ENCODE data around the gene PTPRN2. TPM values are rescaled to one million over a fixed set of nuclear protein-coding genes. Genes with fewer than 3 reads are reported as not detected.

Gene PTPRN2
- total and polyA plus RNA-seq, 4 experiments from 2014 or later = 1.7 to 2.6 (median 1.9) TPM

DNA sequence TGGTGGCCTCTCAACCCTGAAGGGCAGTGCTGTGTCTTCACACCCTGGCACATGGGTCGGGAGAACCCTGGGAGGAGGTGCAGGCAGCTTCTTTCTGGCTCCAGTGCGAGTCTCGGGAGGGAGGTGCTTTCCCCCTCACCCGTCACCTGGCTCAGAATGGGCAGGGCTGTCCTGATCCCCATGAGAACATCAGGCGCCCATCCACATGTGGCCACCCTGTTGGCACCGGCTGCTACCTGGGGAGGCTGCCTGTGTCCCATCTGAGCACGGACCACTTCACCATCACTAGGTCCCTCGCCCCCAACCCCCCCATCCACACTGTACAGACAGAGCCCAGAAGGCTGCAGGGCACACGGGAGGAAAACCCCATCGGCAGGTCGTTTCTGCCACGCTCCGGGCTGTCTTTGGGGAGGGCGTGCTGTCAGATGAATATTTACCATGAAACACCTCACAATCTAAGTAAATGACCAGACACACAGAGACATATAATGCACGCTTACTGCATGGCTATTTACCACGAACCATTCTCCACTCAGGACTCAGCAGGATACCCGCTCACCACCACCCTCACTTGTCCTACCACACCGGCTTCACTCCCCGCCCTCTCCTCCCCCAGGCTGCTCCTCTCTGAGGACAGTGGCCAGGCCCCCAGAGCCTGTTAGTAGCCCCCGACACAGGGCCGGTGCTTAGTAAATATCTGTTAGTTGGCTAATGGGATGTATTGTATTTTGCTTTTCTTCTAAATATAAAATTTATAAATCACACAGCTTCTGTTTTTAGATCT, 968.6 kb downstream of the PTPRN2 start:
- H3K36me3 ChIP-seq (ENCODE audit: insufficient read depth, low read length) = no peaks in the 10 kb centered on the region
- H3K4me1 Mint-ChIP-seq = peaks cover 13 to 28% (median 20%) of the 10 kb centered on the region in 4 donors
- peaks cover 19% of the 10 kb centered on the region for H3K4me1 ChIP-seq (ENCODE audit: insufficient read depth, low read length)
- no peak overlapping the region for H3K27ac ChIP-seq (ENCODE audit: low read depth, low read length)
- H3K27ac Mint-ChIP-seq = no peak overlapping the region
- DNase-seq = no peak
- H3K9me3 Mint-ChIP-seq = peaks cover 0 to 2% (median 0%) of the 10 kb centered on the region in 8 donors
- intact Hi-C loops (cut with micrococcal nuclease) = no loop called here
- no peaks in the 10 kb centered on the region for H3K36me3 Mint-ChIP-seq
- no peak overlapping the region for H3K4me3 ChIP-seq (ENCODE audit: low read length in 2 of 2)
- ChIA-PET POLR2A (ENCODE audit: partially characterized antibody) (no interaction called here), CTCF (ENCODE audit: partially characterized antibody) (no interaction called here)
- no peak overlapping the region for H3K4me3 Mint-ChIP-seq
- no peaks in the 10 kb centered on the region for H3K27me3 Mint-ChIP-seq
- H3K27me3 ChIP-seq (ENCODE audit: insufficient read depth, low read length) = no peaks in the 10 kb centered on the region
- H3K9me3 ChIP-seq (ENCODE audit: control insufficient read depth in 1 of 2, low read length in 2 of 2) = no peaks in the 10 kb centered on the region

DNA sequence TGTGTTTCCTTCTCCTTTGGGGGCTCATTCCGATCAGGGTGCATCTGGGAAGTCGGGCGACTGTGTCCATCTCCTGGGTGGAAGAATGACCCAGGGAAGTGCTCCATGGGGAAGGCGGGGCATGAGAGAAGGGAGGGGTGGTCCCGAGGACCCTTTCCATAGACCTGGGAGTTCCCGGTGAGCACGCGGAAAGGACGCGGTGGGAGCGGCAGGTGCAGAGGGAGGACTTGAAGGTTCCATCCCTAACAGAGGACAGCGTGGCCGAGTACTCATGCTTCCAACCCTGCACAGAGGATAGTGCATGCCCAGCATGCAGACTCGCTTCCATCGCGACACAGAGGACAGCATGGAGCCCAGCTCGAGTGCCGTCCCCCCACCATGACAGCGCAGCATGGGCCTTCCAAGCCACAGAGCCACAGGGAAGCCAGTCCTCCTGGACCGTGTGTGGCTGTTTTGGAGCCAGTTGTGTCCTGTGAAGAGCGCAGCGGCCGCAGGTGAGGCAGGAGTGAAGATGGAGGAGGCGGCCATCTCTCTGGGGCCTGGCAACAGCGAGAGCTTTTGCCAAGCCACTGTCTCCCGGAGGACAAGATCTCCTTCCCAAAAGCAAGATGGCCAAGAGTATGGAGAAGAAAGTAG, 969.4 kb downstream of the PTPRN2 start:
- Mint-ChIP-seq H3K4me1 (peaks cover 8 to 20% (median 13%) of the 10 kb centered on the region in 4 donors), H3K36me3 (no peaks in the 10 kb centered on the region), H3K9me3 (peaks cover 0 to 2% (median 0%) of the 10 kb centered on the region in 8 donors), H3K4me3 (no peak overlapping the region), H3K27me3 (no peaks in the 10 kb centered on the region), H3K27ac (no peak overlapping the region)
- ChIA-PET CTCF (ENCODE audit: partially characterized antibody) (no interaction called here), POLR2A (ENCODE audit: partially characterized antibody) (no interaction called here)
- Histone ChIP-seq H3K27ac (ENCODE audit: low read depth, low read length) (no peak overlapping the region), H3K4me3 (ENCODE audit: low read length in 2 of 2) (no peak overlapping the region), H3K4me1 (ENCODE audit: insufficient read depth, low read length) (peaks cover 18% of the 10 kb centered on the region), H3K27me3 (ENCODE audit: insufficient read depth, low read length) (no peaks in the 10 kb centered on the region), H3K9me3 (ENCODE audit: control insufficient read depth in 1 of 2, low read length in 2 of 2) (no peaks in the 10 kb centered on the region), H3K36me3 (ENCODE audit: insufficient read depth, low read length) (no peaks in the 10 kb centered on the region)
- DNase-seq = no peak
- intact Hi-C loops (cut with micrococcal nuclease) = no loop called here

GRCh38 chr7:157617401-157617800, 970.2 kb downstream of the PTPRN2 start:
- Histone ChIP-seq H3K9me3 (ENCODE audit: control insufficient read depth in 1 of 2, low read length in 2 of 2) (no peaks in the 10 kb centered on the region), H3K4me3 (ENCODE audit: low read length in 2 of 2) (no peak overlapping the region), H3K36me3 (ENCODE audit: insufficient read depth, low read length) (no peaks in the 10 kb centered on the region), H3K27me3 (ENCODE audit: insufficient read depth, low read length) (no peaks in the 10 kb centered on the region), H3K4me1 (ENCODE audit: insufficient read depth, low read length) (peaks cover 12% of the 10 kb centered on the region), H3K27ac (ENCODE audit: low read depth, low read length) (no peak overlapping the region)
- H3K4me3 Mint-ChIP-seq = no peak overlapping the region
- peaks cover 0 to 2% (median 0%) of the 10 kb centered on the region in 8 donors for H3K9me3 Mint-ChIP-seq
- no peaks in the 10 kb centered on the region for H3K36me3 Mint-ChIP-seq
- ChIA-PET POLR2A (ENCODE audit: partially characterized antibody) (no interaction called here), CTCF (ENCODE audit: partially characterized antibody) (interaction anchor here (1.9 kb wide), 1 partner anchor 9 kb away, joined by 4 read pairs; no protein-coding TSS in a partner anchor)
- H3K27ac Mint-ChIP-seq = peak overlapping the region in 1 of 7 donors; percentile 25
- DNase-seq = no peak
- H3K27me3 Mint-ChIP-seq = no peaks in the 10 kb centered on the region
- intact Hi-C loops (cut with micrococcal nuclease) = no loop called here
- peaks cover 7 to 15% (median 10%) of the 10 kb centered on the region in 4 donors for H3K4me1 Mint-ChIP-seq

GRCh38 chr7:157616931-157617330, 970.7 kb downstream of the PTPRN2 start:
- H3K4me3 ChIP-seq (ENCODE audit: low read length in 2 of 2) = no peak overlapping the region
- ChIA-PET CTCF (ENCODE audit: partially characterized antibody) (interaction anchor here (1.9 kb wide), 1 partner anchor 10 kb away, joined by 4 read pairs; no protein-coding TSS in a partner anchor), POLR2A (ENCODE audit: partially characterized antibody) (no interaction called here)
- H3K27ac Mint-ChIP-seq = peak overlapping the region in 1 of 7 donors; percentile 35
- H3K36me3 ChIP-seq (ENCODE audit: insufficient read depth, low read length) = no peaks in the 10 kb centered on the region
- no peaks in the 10 kb centered on the region for H3K27me3 Mint-ChIP-seq
- no peak overlapping the region for H3K4me3 Mint-ChIP-seq
- peaks cover 0 to 2% (median 0%) of the 10 kb centered on the region in 8 donors for H3K9me3 Mint-ChIP-seq
- H3K36me3 Mint-ChIP-seq = no peaks in the 10 kb centered on the region
- peaks cover 7 to 15% (median 10%) of the 10 kb centered on the region in 4 donors for H3K4me1 Mint-ChIP-seq
- intact Hi-C loops (cut with micrococcal nuclease) = no loop called here
- H3K27ac ChIP-seq (ENCODE audit: low read depth, low read length) = no peak overlapping the region
- H3K4me1 ChIP-seq (ENCODE audit: insufficient read depth, low read length) = peaks cover 12% of the 10 kb centered on the region
- DNase-seq = no peak
- no peaks in the 10 kb centered on the region for H3K27me3 ChIP-seq (ENCODE audit: insufficient read depth, low read length)
- no peaks in the 10 kb centered on the region for H3K9me3 ChIP-seq (ENCODE audit: control insufficient read depth in 1 of 2, low read length in 2 of 2)

GRCh38 chr7:157616426-157616825, 971.2 kb downstream of the PTPRN2 start:
- Mint-ChIP-seq H3K4me3 (no peak overlapping the region), H3K36me3 (no peaks in the 10 kb centered on the region), H3K4me1 (peaks cover 5 to 14% (median 8%) of the 10 kb centered on the region in 4 donors), H3K27me3 (no peaks in the 10 kb centered on the region), H3K9me3 (peaks cover 0 to 2% (median 0%) of the 10 kb centered on the region in 8 donors), H3K27ac (peak overlapping the region in 3 of 7 donors; percentile 36 to 70 (median 48))
- H3K4me1 ChIP-seq (ENCODE audit: insufficient read depth, low read length) = peaks cover 9% of the 10 kb centered on the region
- H3K27me3 ChIP-seq (ENCODE audit: insufficient read depth, low read length) = no peaks in the 10 kb centered on the region
- ChIA-PET CTCF (ENCODE audit: partially characterized antibody) (interaction anchor here (1.9 kb wide), 1 partner anchor 10 kb away, joined by 4 read pairs; no protein-coding TSS in a partner anchor), POLR2A (ENCODE audit: partially characterized antibody) (no interaction called here)
- H3K27ac ChIP-seq (ENCODE audit: low read depth, low read length) = no peak overlapping the region
- H3K36me3 ChIP-seq (ENCODE audit: insufficient read depth, low read length) = no peaks in the 10 kb centered on the region
- no peak overlapping the region for H3K4me3 ChIP-seq (ENCODE audit: low read length in 2 of 2)
- no peak for DNase-seq
- intact Hi-C loops (cut with micrococcal nuclease) = no loop called here
- H3K9me3 ChIP-seq (ENCODE audit: control insufficient read depth in 1 of 2, low read length in 2 of 2) = no peaks in the 10 kb centered on the region

GRCh38 chr7:157615852-157616251, 971.8 kb downstream of the PTPRN2 start:
- Mint-ChIP-seq H3K27me3 (no peaks in the 10 kb centered on the region), H3K9me3 (peaks cover 0 to 2% (median 0%) of the 10 kb centered on the region in 8 donors), H3K4me3 (no peak overlapping the region), H3K4me1 (peaks cover 5 to 18% (median 13%) of the 10 kb centered on the region in 4 donors), H3K27ac (peak overlapping the region in 1 of 7 donors; percentile 56), H3K36me3 (no peaks in the 10 kb centered on the region)
- ChIA-PET CTCF (ENCODE audit: partially characterized antibody) (interaction anchor here (1.0 to 1.9 kb wide), 2 partner anchors 11 to 66 kb away, joined by 3 to 4 read pairs; no protein-coding TSS in a partner anchor), POLR2A (ENCODE audit: partially characterized antibody) (no interaction called here)
- no peak for DNase-seq
- Histone ChIP-seq H3K36me3 (ENCODE audit: insufficient read depth, low read length) (no peaks in the 10 kb centered on the region), H3K9me3 (ENCODE audit: control insufficient read depth in 1 of 2, low read length in 2 of 2) (no peaks in the 10 kb centered on the region), H3K4me3 (ENCODE audit: low read length in 2 of 2) (no peak overlapping the region), H3K27me3 (ENCODE audit: insufficient read depth, low read length) (no peaks in the 10 kb centered on the region), H3K27ac (ENCODE audit: low read depth, low read length) (no peak overlapping the region), H3K4me1 (ENCODE audit: insufficient read depth, low read length) (peaks cover 8% of the 10 kb centered on the region)
- intact Hi-C loops (cut with micrococcal nuclease) = no loop called here

Measured in CD4-positive, alpha-beta memory T cell (primary cell).